ENCODE results near the gene CD164. TPM values are rescaled to one million over a fixed set of nuclear protein-coding genes. Genes with fewer than 3 reads are reported as not detected.
"Not testable (repeated sequence)": the region's sequence is repeated elsewhere in the genome, so short reads cannot be mapped to it uniquely, and the experiment has no call there.

Gene CD164
- total RNA-seq, 1 donor from 2014 or later, result 262 TPM

- Mint-ChIP-seq H3K9me3 (ENCODE audit: low read depth) (no peaks in the 10 kb centered on the region), H3K27ac (no peak overlapping the region), H3K27me3 (no peaks in the 10 kb centered on the region), H3K4me1 (ENCODE audit: low read depth) (no peaks in the 10 kb centered on the region), H3K36me3 (ENCODE audit: insufficient read depth) (peaks cover 30% of the 10 kb centered on the region), H3K4me3 (ENCODE audit: low read depth) (no peak overlapping the region)
- no peak for DNase-seq (ENCODE audit: low spot score, unreplicated experiment)
- no peak for TF ChIP-seq CTCF (IDR thresholded peaks at IDR 0.05; ENCODE audit: unreplicated experiment)
These were observed 11.9 kb downstream of the CD164 start for GRCh38 chr6:109370336-109370735.

GRCh38 chr6:109369728-109370127 lies 12.5 kb downstream of the CD164 start:
- Mint-ChIP-seq H3K27me3 (no peaks in the 10 kb centered on the region), H3K4me1 (ENCODE audit: low read depth) (no peaks in the 10 kb centered on the region), H3K27ac (no peak overlapping the region), H3K36me3 (ENCODE audit: insufficient read depth) (peaks cover 34% of the 10 kb centered on the region), H3K9me3 (ENCODE audit: low read depth) (no peaks in the 10 kb centered on the region), H3K4me3 (ENCODE audit: low read depth) (no peak overlapping the region)
- TF ChIP-seq CTCF (IDR thresholded peaks at IDR 0.05; ENCODE audit: unreplicated experiment), result no peak
- no peak for DNase-seq (ENCODE audit: low spot score, unreplicated experiment)

GRCh38 chr6:109364382-109365078 lies 17.7 kb downstream of the CD164 start:
- H3K27ac Mint-ChIP-seq; H3K9me3 Mint-ChIP-seq (ENCODE audit: low read depth); H3K4me1 Mint-ChIP-seq (ENCODE audit: low read depth); DNase-seq (ENCODE audit: low spot score, unreplicated experiment); H3K27me3 Mint-ChIP-seq; H3K4me3 Mint-ChIP-seq (ENCODE audit: low read depth): not testable (repeated sequence)
- peaks cover 58% of the 10 kb centered on the region for H3K36me3 Mint-ChIP-seq (ENCODE audit: insufficient read depth)

GRCh38 chr6:109363753-109364152 lies 18.5 kb downstream of the CD164 start:
- H3K36me3 Mint-ChIP-seq (ENCODE audit: insufficient read depth), result peaks cover 62% of the 10 kb centered on the region
- no peak for DNase-seq (ENCODE audit: low spot score, unreplicated experiment)
- no peak overlapping the region for H3K27ac Mint-ChIP-seq

GRCh38 chr6:109362102-109362884 lies 20.0 kb downstream of the CD164 start:
- H3K36me3 Mint-ChIP-seq (ENCODE audit: insufficient read depth), result peaks cover 71% of the 10 kb centered on the region
- H3K9me3 Mint-ChIP-seq (ENCODE audit: low read depth), result peaks cover 3% of the 10 kb centered on the region
- no peak for TF ChIP-seq CTCF (IDR thresholded peaks at IDR 0.05; ENCODE audit: unreplicated experiment)
- H3K27me3 Mint-ChIP-seq, result no peaks in the 10 kb centered on the region
- no peak overlapping the region for H3K4me3 Mint-ChIP-seq (ENCODE audit: low read depth)
- H3K27ac Mint-ChIP-seq, result no peak overlapping the region
- no peak for DNase-seq (ENCODE audit: low spot score, unreplicated experiment)
- H3K4me1 Mint-ChIP-seq (ENCODE audit: low read depth), result no peaks in the 10 kb centered on the region

More at GRCh38 chr6:109363753-109364152, 18.5 kb downstream of the CD164 start:
- TF ChIP-seq CTCF (IDR thresholded peaks at IDR 0.05; ENCODE audit: unreplicated experiment), result no peak
- Mint-ChIP-seq H3K4me3 (ENCODE audit: low read depth) (no peak overlapping the region), H3K27me3 (no peaks in the 10 kb centered on the region), H3K9me3 (ENCODE audit: low read depth) (peaks cover 3% of the 10 kb centered on the region), H3K4me1 (ENCODE audit: low read depth) (no peaks in the 10 kb centered on the region)
